Liver (tissue), 3 donors: ENCODE measurements around the gene AOPEP.

ENCODE experiments used
- CTCF ChIP-seq: fragments of 150-350 bp; IDR thresholded peaks from 2 replicates; pipeline ENCODE4 v1.5.1; 2017; ENCODE audit warnings: improper control_type of control experiment, low read depth, low read length; ENCODE audit not compliant: missing input control
- RAD21 ChIP-seq, 2 donors: IDR thresholded peaks; 2 replicates each; pipeline ENCODE4 v1.6.1; 2016; ENCODE audit warnings: antibody characterized with exemption in 2 of 2, mild to moderate bottlenecking in 2 of 2
- donor health status: healthy.
- donor health status: healthy.

GRCh38 chr9:94961870-94962269 is 235.4 kb downstream of the AOPEP start:
- TF ChIP-seq CTCF (no peak), RAD21 (IDR thresholded peaks at IDR 0.05) (no peak)
